Panc1 (cell line): Measurements from ENCODE around the gene LMTK2. TPM values are rescaled to one million over a fixed set of nuclear protein-coding genes. Genes with fewer than 3 reads are reported as not detected.

Experiments
- ATAC-seq: fragments of 200-7000 bp; cut with Tn5 transposase; 2 replicates; pipeline ENCODE4 v1.9.1; 2020; ENCODE audit warnings: mild to moderate bottlenecking, moderate library complexity
- BruUV-seq: library from RNA; stranded (reverse); fragments of 400-500 nt; replicated peaks from 2 replicates; lab custom pipeline; 2021; lab: Mats Ljungman, UMichigan
- CTCF ChIA-PET: fragments of 300-600 bp; sonication (Branson Sonifier 250); formaldehyde crosslinking; loops from one replicate; lab custom pipeline; 2022; ENCODE audit warnings: antibody characterized with exemption; lab: Charles Lee
- POLR2A ChIA-PET: fragments of 300-600 bp; sonication (Branson Sonifier 250); formaldehyde crosslinking; loops from one replicate; lab custom pipeline; 2022; ENCODE audit warnings: antibody characterized with exemption; lab: Charles Lee
- DNase-seq: peaks from one replicate; pipeline ENCODE4 v3.0.0-alpha.2; 2010; ENCODE audit warnings: low read depth, low spot score
- H3K27ac ChIP-seq: 2 replicates; pipeline ENCODE4 v1.5.1; 2011; ENCODE audit warnings: mild to moderate bottlenecking, low read length, inconsistent platforms
- H3K27me3 ChIP-seq: fragments of 200-500 bp; sonication (Bioruptor generic); 2 replicates; pipeline ENCODE4 v1.6.0; 2014; ENCODE audit warnings: low read length, inconsistent platforms; ENCODE audit not compliant: control insufficient read depth, insufficient read depth
- H3K36me3 ChIP-seq: fragments of 200-500 bp; sonication (Bioruptor generic); 2 replicates; pipeline ENCODE4 v1.5.1; 2014; ENCODE audit warnings: inconsistent platforms, mild to moderate bottlenecking, low read length, moderate library complexity; ENCODE audit not compliant: control insufficient read depth, insufficient read depth
- H3K4me1 ChIP-seq: 2 replicates; pipeline ENCODE4 v1.5.1; 2011; ENCODE audit warnings: inconsistent platforms, mild to moderate bottlenecking, low read length, moderate library complexity; ENCODE audit not compliant: control insufficient read depth, insufficient read depth
- H3K4me3 ChIP-seq, 2 experiments: 2 replicates each; pipeline ENCODE4 v1.5.1; 2011 to 2012; ENCODE audit warnings: low read depth in 2 of 2, low read length in 2 of 2, mild to moderate bottlenecking in 2 of 2, inconsistent platforms in 1 of 2, moderate library complexity in 1 of 2
- H3K9me3 ChIP-seq: fragments of 200-500 bp; sonication (Bioruptor generic); 2 replicates; pipeline ENCODE4 v1.5.1; 2014; ENCODE audit warnings: low read depth, mild to moderate bottlenecking, inconsistent platforms, low read length, moderate library complexity; ENCODE audit not compliant: control insufficient read depth, insufficient read depth
- CTCF ChIP-seq: fragments of 450-650 bp; IDR thresholded peaks from 2 replicates; pipeline ENCODE4 v1.5.1; 2017; ENCODE audit warnings: mild to moderate bottlenecking
- POLR2AphosphoS5 ChIP-seq: IDR thresholded peaks from 2 replicates; pipeline ENCODE4 v1.6.1; 2012; ENCODE audit warnings: mild to moderate bottlenecking, low read depth, low read length, moderate library complexity
- REST ChIP-seq, 2 experiments: IDR thresholded peaks; 2 replicates each; pipeline ENCODE4 v1.6.1; 2011 to 2012; ENCODE audit warnings: low read depth in 2 of 2, control low read depth in 1 of 2, low read length in 1 of 2, mild to moderate bottlenecking in 1 of 2, moderate library complexity in 1 of 2; ENCODE audit not compliant: insufficient read depth in 1 of 2
- SIN3A ChIP-seq: IDR thresholded peaks from 2 replicates; pipeline ENCODE4 v1.6.1; 2012; ENCODE audit warnings: low read depth, mild to moderate bottlenecking, low read length, moderate library complexity, borderline replicate concordance; ENCODE audit not compliant: insufficient read depth
- TCF7L2 ChIP-seq: IDR thresholded peaks from 2 replicates; pipeline ENCODE4 v1.6.1; 2011; ENCODE audit warnings: mild to moderate bottlenecking, low read depth, low read length, inconsistent platforms
- in situ Hi-C: cut with HindIII; loops from 2 replicates; pipeline ENCODE4 v1.10.0; 2016; ENCODE audit warnings: low sequenced_read_pairs, low pct_unique_long_range_greater_than_20kb
- intact Hi-C: fragments of 100-400 bp; cut with micrococcal nuclease; formaldehyde crosslinking; loops from one replicate; pipeline ENCODE4 v1.10.0; 2022; ENCODE audit not compliant: unreplicated experiment
- total RNA-seq: library from RNA; stranded (reverse); gene quantifications from one replicate; pipeline ENCODE4 v1.2.1, GENCODE V29; 2021; ENCODE audit not compliant: unreplicated experiment

The LMTK2 gene
- total RNA-seq, 1 experiment from 2014 or later: 25.4 TPM

- TF ChIP-seq REST (IDR thresholded peaks at IDR 0.05; ENCODE audit: insufficient read depth in 1 of 2, low read depth in 2 of 2, low read length in 1 of 2): no peak
- no peak for TF ChIP-seq POLR2AphosphoS5
- no peak for TF ChIP-seq TCF7L2
- TF ChIP-seq CTCF: no peak
- no peak for TF ChIP-seq SIN3A
- Histone ChIP-seq H3K36me3 (no peaks in the 10 kb centered on the region; the same call in 1 of the 2 replicates), H3K4me3 (no peak overlapping the region), H3K27me3 (no peaks in the 10 kb centered on the region), H3K9me3 (no peaks in the 10 kb centered on the region), H3K4me1 (peaks cover 9% of the 10 kb centered on the region), H3K27ac (no peak overlapping the region)
- POLR2A ChIA-PET: no interaction called here
- CTCF ChIA-PET: interaction anchor here (0.7 kb wide), 1 partner anchor 10 kb away, joined by 11 read pairs; no protein-coding TSS in a partner anchor
- BruUV-seq: no TSS peak
- in situ Hi-C loops (no loop called here), intact Hi-C loops (no loop called here)
- ATAC-seq (no peak), DNase-seq (no peak)
Observed at GRCh38 chr7:98249106-98249505, 142.4 kb downstream of the LMTK2 start.

- H3K4me3 ChIP-seq: peak overlapping the region in 1 of 2 experiments; percentile 76; a peak in 2 of 4 replicates
- H3K27me3 ChIP-seq: no peaks in the 10 kb centered on the region
- DNase-seq (no peak), ATAC-seq (no peak)
- H3K36me3 ChIP-seq: no peaks in the 10 kb centered on the region; the same call in 1 of the 2 replicates
- intact Hi-C loops: no loop called here
- TSS peak; percentile 89 for BruUV-seq
- TF ChIP-seq REST (IDR thresholded peaks at IDR 0.05; ENCODE audit: insufficient read depth in 1 of 2, low read depth in 2 of 2, low read length in 1 of 2) (no peak), POLR2AphosphoS5 (no peak), TCF7L2 (no peak), CTCF (no peak), SIN3A (no peak)
- no peaks in the 10 kb centered on the region for H3K9me3 ChIP-seq
- ChIA-PET POLR2A (interaction anchor here (0.6 kb wide), 1 partner anchor 1863 kb away, joined by 5 read pairs; no protein-coding TSS in a partner anchor), CTCF (interaction anchor here (0.6 kb wide), 1 partner anchor 180 kb away, joined by 3 read pairs; no protein-coding TSS in a partner anchor)
- in situ Hi-C loops: no loop called here
- no peak overlapping the region for H3K27ac ChIP-seq
- peaks cover 9% of the 10 kb centered on the region for H3K4me1 ChIP-seq
Observed at GRCh38 chr7:98250789-98251188, 144.1 kb downstream of the LMTK2 start.
